ENCODE data around the gene CD274. TPM values are rescaled to one million over a fixed set of nuclear protein-coding genes. Genes with fewer than 3 reads are reported as not detected.
A peak's percentile ranks its signal among the peaks of the same experiment; 100 is the strongest.

CD274 gene
- polyA plus RNA-seq, 1 experiment = 3.8 TPM

- no peak for DNase-seq (ENCODE audit: low read depth)
- ChIA-PET CTCF (interaction anchor here (1.4 kb wide), 1 partner anchor 13 kb away, joined by 4 read pairs; no protein-coding TSS in a partner anchor), POLR2A (no interaction called here)
- Histone ChIP-seq H3K36me3 (ENCODE audit: control insufficient read depth, insufficient read depth, low read length) (no peaks in the 10 kb centered on the region; the same call in 1 of the 2 replicates), H3K27me3 (ENCODE audit: control insufficient read depth, insufficient read depth, low read length) (no peaks in the 10 kb centered on the region), H3K4me3 (ENCODE audit: low read depth, low read length) (no peak overlapping the region)
- TF ChIP-seq CTCF (IDR thresholded peaks at IDR 0.05; ENCODE audit: insufficient read depth, low read depth, low read length) = no peak
Observed at GRCh38 chr9:5499157-5499556, 48.8 kb downstream of the CD274 start.

- ChIA-PET CTCF (interaction anchor here (1.4 kb wide), 1 partner anchor 12 kb away, joined by 4 read pairs; no protein-coding TSS in a partner anchor), POLR2A (no interaction called here)
- TF ChIP-seq CTCF (IDR thresholded peaks at IDR 0.05; ENCODE audit: insufficient read depth, low read depth, low read length) = no peak
- DNase-seq (ENCODE audit: low read depth) = no peak
- H3K36me3 ChIP-seq (ENCODE audit: control insufficient read depth, insufficient read depth, low read length) = no peaks in the 10 kb centered on the region; the same call in 1 of the 2 replicates
- no peaks in the 10 kb centered on the region for H3K27me3 ChIP-seq (ENCODE audit: control insufficient read depth, insufficient read depth, low read length)
- no peak overlapping the region for H3K4me3 ChIP-seq (ENCODE audit: low read depth, low read length)
Observed at GRCh38 chr9:5499889-5500398, 49.6 kb downstream of the CD274 start.

- Histone ChIP-seq H3K27me3 (ENCODE audit: control insufficient read depth, insufficient read depth, low read length) (no peaks in the 10 kb centered on the region), H3K4me3 (ENCODE audit: low read depth, low read length) (no peak overlapping the region), H3K36me3 (ENCODE audit: control insufficient read depth, insufficient read depth, low read length) (no peaks in the 10 kb centered on the region; the same call in 1 of the 2 replicates)
- ChIA-PET POLR2A (no interaction called here), CTCF (no interaction called here)
- DNase-seq (ENCODE audit: low read depth) = no peak
- TF ChIP-seq CTCF (IDR thresholded peaks at IDR 0.05; ENCODE audit: insufficient read depth, low read depth, low read length) = no peak
Observed at GRCh38 chr9:5500441-5501235, 50.3 kb downstream of the CD274 start.

GRCh38 chr9:5502553-5502952 lies 52.2 kb downstream of the CD274 start:
- TF ChIP-seq CTCF (IDR thresholded peaks at IDR 0.05; ENCODE audit: insufficient read depth, low read depth, low read length) = no peak
- H3K27me3 ChIP-seq (ENCODE audit: control insufficient read depth, insufficient read depth, low read length) = no peaks in the 10 kb centered on the region
- H3K36me3 ChIP-seq (ENCODE audit: control insufficient read depth, insufficient read depth, low read length) = no peaks in the 10 kb centered on the region; the same call in 1 of the 2 replicates
- no peak for DNase-seq (ENCODE audit: low read depth)
- H3K4me3 ChIP-seq (ENCODE audit: low read depth, low read length) = no peak overlapping the region
- CTCF ChIA-PET = no interaction called here
- POLR2A ChIA-PET = no interaction called here

- Histone ChIP-seq H3K4me3 (ENCODE audit: low read depth, low read length) (no peak overlapping the region; the same call in 1 of the 2 replicates), H3K36me3 (ENCODE audit: control insufficient read depth, insufficient read depth, low read length) (no peaks in the 10 kb centered on the region), H3K27me3 (ENCODE audit: control insufficient read depth, insufficient read depth, low read length) (no peaks in the 10 kb centered on the region)
- CTCF ChIA-PET = interaction anchor here (1.4 to 1.6 kb wide), 2 partner anchors 16 to 21 kb away, joined by 3 to 4 read pairs; no protein-coding TSS in a partner anchor
- TF ChIP-seq CTCF (IDR thresholded peaks at IDR 0.05; ENCODE audit: insufficient read depth, low read depth, low read length) = no peak
- POLR2A ChIA-PET = no interaction called here
- DNase-seq (ENCODE audit: low read depth) = peak; percentile 88
Observed at GRCh38 chr9:5509573-5509972, 59.2 kb downstream of the CD274 start.
